K562 (cell line): Measurements from ENCODE around the gene SCAMP3. TPM values are rescaled to one million over a fixed set of nuclear protein-coding genes. Genes with fewer than 3 reads are reported as not detected.
A peak's percentile ranks its signal among the peaks of the same experiment; 100 is the strongest.

ENCODE experiments used
- E2F3 ChIP-seq: fragments of 250-450 bp; sonication (Bioruptor Pico); IDR thresholded peaks from 2 replicates; pipeline ENCODE4 v1.4.0; 2020; ENCODE audit warnings: mild to moderate bottlenecking
- ESRRB ChIP-seq: fragments of 250-450 bp; sonication (Bioruptor Pico); IDR thresholded peaks from 2 replicates; pipeline ENCODE4 v1.5.0; 2020; ENCODE audit warnings: mild to moderate bottlenecking, moderate library complexity, borderline replicate concordance
- FOXO4 ChIP-seq: fragments of 450-650 bp; formaldehyde crosslinking; IDR thresholded peaks from 2 replicates; pipeline ENCODE4 v1.4.0; 2020; ENCODE audit warnings: mild to moderate bottlenecking, moderate library complexity
- GTF2F1 ChIP-seq: IDR thresholded peaks from 2 replicates; pipeline ENCODE4 v1.6.1; 2011; ENCODE audit warnings: low read depth, low read length, improper control_type of control experiment
- HLTF ChIP-seq: fragments of 450-650 bp; IDR thresholded peaks from 2 replicates; pipeline ENCODE4 v1.6.1; 2016
- KLF1 ChIP-seq: fragments of 450-650 bp; IDR thresholded peaks from 2 replicates; pipeline ENCODE4 v1.6.1; 2016; ENCODE audit warnings: missing genetic modification characterization, missing compliant biosample characterization
- MAFK ChIP-seq: IDR thresholded peaks from 2 replicates; pipeline ENCODE4 v1.6.1; 2011; ENCODE audit warnings: low read length, improper control_type of control experiment
- MCM7 ChIP-seq, 2 experiments: fragments of 450-650 bp; IDR thresholded peaks; 2 replicates each; pipeline ENCODE4 v1.6.1; 2016 to 2018
- NKRF ChIP-seq: fragments of 450-650 bp; IDR thresholded peaks from 2 replicates; pipeline ENCODE4 v1.6.1; 2016; ENCODE audit warnings: borderline replicate concordance
- PPARD ChIP-seq: fragments of 250-450 bp; sonication (Bioruptor Pico); IDR thresholded peaks from 2 replicates; pipeline ENCODE4 v1.8.0; 2022; ENCODE audit warnings: inconsistent platforms, mild to moderate bottlenecking, moderate library complexity
- RREB1 ChIP-seq: fragments of 250-450 bp; sonication (Bioruptor Pico); IDR thresholded peaks from 2 replicates; pipeline ENCODE4 v1.4.0; 2020
- SNRNP70 ChIP-seq: fragments of 200-400 bp; formaldehyde crosslinking; optimal IDR thresholded peaks from 2 replicates; pipeline ENCODE3; 2017; ENCODE audit warnings: low read depth, low read length
- SUPT5H ChIP-seq: fragments of 450-650 bp; IDR thresholded peaks from 2 replicates; pipeline ENCODE4 v1.6.1; 2016
- ZBTB34 ChIP-seq: fragments of 250-450 bp; sonication (Bioruptor Pico); IDR thresholded peaks from 2 replicates; pipeline ENCODE4 v1.8.0; 2021; ENCODE audit warnings: mild to moderate bottlenecking, moderate library complexity
- ZC3H11A ChIP-seq: IDR thresholded peaks from 2 replicates; pipeline ENCODE4 v1.6.1; 2012; ENCODE audit warnings: low read depth, low read length, improper control_type of control experiment
- ZNF184 ChIP-seq: sonication (generic); formaldehyde crosslinking; IDR thresholded peaks from 2 replicates; pipeline ENCODE4 v1.5.0; 2020; ENCODE audit warnings: missing genetic modification reagents
- ZNF449 ChIP-seq: fragments of 250-450 bp; sonication (Bioruptor Pico); IDR thresholded peaks from 2 replicates; pipeline ENCODE4 v1.8.0; 2022; ENCODE audit warnings: moderate library complexity, mild to moderate bottlenecking, inconsistent platforms
- polyA plus RNA-seq, 8 experiments: library from polyadenylated mRNA; depleted of rRNA in 4 of 8; stranded (reverse) in 5 of 8; unstranded in 3 of 8; fragments of >200 nt; fragmentation: Nextera tagmentation in 2 of 8; fragmentation: Illumina TruSeq in 1 of 8; extraction: Ambion mirVana in 2 of 8; extraction: Trizol in 1 of 8; gene quantifications; 2 replicates each; pipeline versions ENCODE4 v1.2.1 to v1.2.3, GENCODE V29; 2011 to 2014; ENCODE audit warnings: inconsistent platforms in 1 of 8, missing spikeins in 1 of 8
- total RNA-seq, 7 experiments: library from RNA; depleted of rRNA in 6 of 7; stranded (reverse); fragments of >200 nt in 6 of 7; fragmentation: Illumina TruSeq in 2 of 7; extraction: Trizol in 2 of 7; gene quantifications; 2 replicates each; pipeline versions ENCODE4 v1.2.1 to v1.2.3, GENCODE V29; 2011 to 2021; ENCODE audit warnings: low replicate concordance in 1 of 7

The SCAMP3 gene
- total and polyA plus RNA-seq, 9 of the 15 experiments (the other 6 are each of a cell fraction or from before 2014, with no cell fraction given): 14.2 to 131 (median 86.1) TPM

- TF ChIP-seq ZBTB34 (no peak), SUPT5H (no peak), ESRRB (CRISPR knock-in tag) (no peak), HLTF (no peak), NKRF (no peak), ZC3H11A (no peak), MAFK (0 out of 2 replicates have a peak, but pooled peaks have one; percentile 17), MCM7 (IDR thresholded peaks at IDR 0.05) (no peak), PPARD (CRISPR knock-in tag) (no peak), GTF2F1 (no peak), ZNF449 (CRISPR knock-in tag) (no peak), SNRNP70 (no peak), E2F3 (CRISPR knock-in tag) (no peak), RREB1 (no peak), FOXO4 (CRISPR knock-in tag) (no peak), KLF1 (tag) (no peak), ZNF184 (no peak)
Measured at GRCh38 chr1:155250633-155251449, 11.3 kb downstream of the SCAMP3 start (continued).
